ENCODE data around the gene MED6.

MED6 gene

DNA sequence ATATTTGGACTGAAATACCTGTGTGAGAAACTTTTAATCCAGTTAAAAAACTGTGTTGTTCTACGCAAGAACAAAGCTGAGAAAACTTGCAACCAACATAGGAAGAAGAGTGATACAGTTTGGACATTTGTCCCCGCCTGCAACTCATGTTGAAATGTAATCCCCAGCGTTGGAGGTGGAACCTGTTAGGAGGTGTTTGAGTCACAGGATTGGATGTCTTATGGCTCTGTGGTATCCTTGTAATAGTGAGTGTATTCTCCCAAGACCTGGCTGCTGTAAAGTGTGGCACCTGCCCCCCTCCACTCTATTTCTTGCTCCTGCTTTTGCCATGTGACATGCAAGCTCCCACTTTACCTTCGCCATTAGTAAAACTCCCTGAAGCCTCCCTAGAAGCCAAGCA is 37.0 kb downstream of the MED6 start:
- Histone ChIP-seq H3F3A (ENCODE audit: control insufficient read depth, insufficient read depth) (no peaks in the 10 kb centered on the region), H3K9me3 (ENCODE audit: control insufficient read depth, insufficient read depth, low read length) (peaks cover 22% of the 10 kb centered on the region; the same call in 1 of the 2 replicates), H4K20me1 (ENCODE audit: control insufficient read depth, insufficient read depth, low read depth, low read length) (no peaks in the 10 kb centered on the region), H3K36me3 (ENCODE audit: control insufficient read depth, low read length) (peaks cover 52% of the 10 kb centered on the region), H3K27me3 (ENCODE audit: control insufficient read depth, low read length) (no peaks in the 10 kb centered on the region), H3K4me2 (ENCODE audit: low read length) (no peak overlapping the region), H3K79me2 (ENCODE audit: control insufficient read depth, low read length) (no peaks in the 10 kb centered on the region), H3K27ac (ENCODE audit: low read depth, low read length) (no peak overlapping the region), H3K9me2 (replicated peaks; ENCODE audit: control insufficient read depth, low read length) (no peaks in the 10 kb centered on the region), H3K4me1 (ENCODE audit: control insufficient read depth, low read length) (no peaks in the 10 kb centered on the region), H3K4me3 (ENCODE audit: low read length) (no peak overlapping the region)
- TF ChIP-seq, protein P1, sequence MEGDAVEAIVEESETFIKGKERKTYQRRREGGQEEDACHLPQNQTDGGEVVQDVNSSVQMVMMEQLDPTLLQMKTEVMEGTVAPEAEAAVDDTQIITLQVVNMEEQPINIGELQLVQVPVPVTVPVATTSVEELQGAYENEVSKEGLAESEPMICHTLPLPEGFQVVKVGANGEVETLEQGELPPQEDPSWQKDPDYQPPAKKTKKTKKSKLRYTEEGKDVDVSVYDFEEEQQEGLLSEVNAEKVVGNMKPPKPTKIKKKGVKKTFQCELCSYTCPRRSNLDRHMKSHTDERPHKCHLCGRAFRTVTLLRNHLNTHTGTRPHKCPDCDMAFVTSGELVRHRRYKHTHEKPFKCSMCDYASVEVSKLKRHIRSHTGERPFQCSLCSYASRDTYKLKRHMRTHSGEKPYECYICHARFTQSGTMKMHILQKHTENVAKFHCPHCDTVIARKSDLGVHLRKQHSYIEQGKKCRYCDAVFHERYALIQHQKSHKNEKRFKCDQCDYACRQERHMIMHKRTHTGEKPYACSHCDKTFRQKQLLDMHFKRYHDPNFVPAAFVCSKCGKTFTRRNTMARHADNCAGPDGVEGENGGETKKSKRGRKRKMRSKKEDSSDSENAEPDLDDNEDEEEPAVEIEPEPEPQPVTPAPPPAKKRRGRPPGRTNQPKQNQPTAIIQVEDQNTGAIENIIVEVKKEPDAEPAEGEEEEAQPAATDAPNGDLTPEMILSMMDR (IDR thresholded peaks at IDR 0.05; ENCODE audit: low read depth, low read length, poor library complexity, severe bottlenecking), result no peak
- no peak for TF ChIP-seq EZH2phosphoT487 (IDR thresholded peaks at IDR 0.05; ENCODE audit: borderline replicate concordance, low read length)

DNA sequence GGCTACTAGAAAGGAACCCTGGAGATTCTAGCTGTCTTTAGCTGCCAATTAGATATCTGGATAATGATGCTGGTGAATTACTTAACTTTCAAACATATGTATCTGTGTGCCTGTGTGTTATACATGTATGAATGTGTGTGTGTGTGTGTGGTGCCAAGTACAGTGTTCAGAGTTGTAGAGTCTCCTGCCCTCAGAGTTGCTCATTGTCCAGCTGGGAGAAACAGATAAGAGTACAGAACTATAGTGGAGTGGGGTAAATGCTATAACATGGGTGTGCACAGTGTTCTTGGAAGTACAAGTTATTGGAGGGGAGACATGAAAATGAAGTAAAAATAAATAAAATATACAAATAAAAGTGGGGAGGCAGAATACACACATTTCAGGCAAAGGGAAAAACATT is 42.1 kb downstream of the MED6 start:
- Histone ChIP-seq H3K79me2 (ENCODE audit: control insufficient read depth, low read length) (no peaks in the 10 kb centered on the region), H3K9me3 (ENCODE audit: control insufficient read depth, insufficient read depth, low read length) (peaks cover 20% of the 10 kb centered on the region; the same call in 1 of the 2 replicates), H3F3A (ENCODE audit: control insufficient read depth, insufficient read depth) (no peaks in the 10 kb centered on the region), H3K27me3 (ENCODE audit: control insufficient read depth, low read length) (no peaks in the 10 kb centered on the region), H3K4me3 (ENCODE audit: low read length) (no peak overlapping the region), H3K4me1 (ENCODE audit: control insufficient read depth, low read length) (no peaks in the 10 kb centered on the region), H3K4me2 (ENCODE audit: low read length) (no peak overlapping the region), H4K20me1 (ENCODE audit: control insufficient read depth, insufficient read depth, low read depth, low read length) (no peaks in the 10 kb centered on the region), H3K9me2 (replicated peaks; ENCODE audit: control insufficient read depth, low read length) (no peaks in the 10 kb centered on the region), H3K36me3 (ENCODE audit: control insufficient read depth, low read length) (peaks cover 19% of the 10 kb centered on the region), H3K27ac (ENCODE audit: low read depth, low read length) (no peak overlapping the region)
- no peak for TF ChIP-seq EZH2phosphoT487 (IDR thresholded peaks at IDR 0.05; ENCODE audit: borderline replicate concordance, low read length)
- TF ChIP-seq, protein P1 (IDR thresholded peaks at IDR 0.05; ENCODE audit: low read depth, low read length, poor library complexity, severe bottlenecking), result no peak

DNA sequence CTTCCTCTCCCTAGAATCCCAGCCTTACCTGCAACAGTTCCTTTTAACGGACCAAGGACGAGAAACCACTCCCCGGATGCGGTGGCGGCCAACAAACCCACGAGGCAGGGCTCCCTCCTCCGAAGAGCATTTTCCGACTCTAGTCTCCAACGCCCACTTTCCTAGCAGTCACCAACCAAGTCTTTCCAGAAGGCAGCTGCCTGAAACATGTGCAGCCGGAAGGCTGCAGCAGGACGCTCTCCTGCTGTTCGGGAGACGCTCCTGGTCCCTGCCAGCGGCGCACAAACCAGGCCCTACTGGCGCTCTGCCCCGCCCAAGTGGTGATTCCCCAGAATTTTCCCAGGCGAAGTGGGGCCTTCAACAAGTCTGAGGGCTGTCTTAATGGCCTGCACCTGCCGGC is 44.6 kb downstream of the MED6 start:
- H3K9me2 ChIP-seq (replicated peaks; ENCODE audit: control insufficient read depth, low read length), result no peaks in the 10 kb centered on the region
- no peaks in the 10 kb centered on the region for H3F3A ChIP-seq (ENCODE audit: control insufficient read depth, insufficient read depth)
- H3K36me3 ChIP-seq (ENCODE audit: control insufficient read depth, low read length), result no peaks in the 10 kb centered on the region
- H4K20me1 ChIP-seq (ENCODE audit: control insufficient read depth, insufficient read depth, low read depth, low read length), result no peaks in the 10 kb centered on the region
- TF ChIP-seq, protein P1 (IDR thresholded peaks at IDR 0.05; ENCODE audit: low read depth, low read length, poor library complexity, severe bottlenecking), result no peak
- no peak for TF ChIP-seq EZH2phosphoT487 (IDR thresholded peaks at IDR 0.05; ENCODE audit: borderline replicate concordance, low read length)
- no peaks in the 10 kb centered on the region for H3K9me3 ChIP-seq (ENCODE audit: control insufficient read depth, insufficient read depth, low read length)
- H3K79me2 ChIP-seq (ENCODE audit: control insufficient read depth, low read length), result no peaks in the 10 kb centered on the region
- H3K27me3 ChIP-seq (ENCODE audit: control insufficient read depth, low read length), result no peaks in the 10 kb centered on the region
- no peak overlapping the region for H3K4me2 ChIP-seq (ENCODE audit: low read length)
- no peaks in the 10 kb centered on the region for H3K4me1 ChIP-seq (ENCODE audit: control insufficient read depth, low read length)
- no peak overlapping the region for H3K4me3 ChIP-seq (ENCODE audit: low read length)
- no peak overlapping the region for H3K27ac ChIP-seq (ENCODE audit: low read depth, low read length)

DNA sequence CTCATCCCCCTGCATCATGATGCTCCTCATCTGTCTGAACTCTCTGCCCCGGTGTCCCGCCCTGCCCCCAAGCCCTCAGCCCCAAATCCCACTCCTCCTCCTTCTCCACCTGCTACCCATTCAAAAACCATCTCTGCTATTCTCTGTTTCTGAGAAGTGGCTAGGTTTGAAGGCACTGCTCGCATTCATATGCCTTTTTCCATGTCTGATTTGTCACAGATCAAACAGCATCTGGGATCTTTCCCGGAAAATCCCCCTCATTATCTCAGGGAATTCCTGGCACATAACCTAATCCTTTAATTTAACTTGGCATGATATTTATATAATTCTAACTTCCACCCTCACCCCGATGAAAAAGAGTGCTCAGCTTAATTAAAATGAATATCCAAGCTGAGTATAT is 62.4 kb downstream of the MED6 start:
- H3K4me3 ChIP-seq (ENCODE audit: low read length), result no peak overlapping the region
- TF ChIP-seq, protein P1 (IDR thresholded peaks at IDR 0.05; ENCODE audit: low read depth, low read length, poor library complexity, severe bottlenecking), result no peak
- no peak for TF ChIP-seq EZH2phosphoT487 (IDR thresholded peaks at IDR 0.05; ENCODE audit: borderline replicate concordance, low read length)
- no peaks in the 10 kb centered on the region for H3F3A ChIP-seq (ENCODE audit: control insufficient read depth, insufficient read depth)
- H3K9me3 ChIP-seq (ENCODE audit: control insufficient read depth, insufficient read depth, low read length), result no peaks in the 10 kb centered on the region
- H3K79me2 ChIP-seq (ENCODE audit: control insufficient read depth, low read length), result no peaks in the 10 kb centered on the region
- H3K9me2 ChIP-seq (replicated peaks; ENCODE audit: control insufficient read depth, low read length), result no peaks in the 10 kb centered on the region
- H3K27ac ChIP-seq (ENCODE audit: low read depth, low read length), result no peak overlapping the region
- no peak overlapping the region for H3K4me2 ChIP-seq (ENCODE audit: low read length)
- H4K20me1 ChIP-seq (ENCODE audit: control insufficient read depth, insufficient read depth, low read depth, low read length), result no peaks in the 10 kb centered on the region
- H3K36me3 ChIP-seq (ENCODE audit: control insufficient read depth, low read length), result no peaks in the 10 kb centered on the region
- H3K27me3 ChIP-seq (ENCODE audit: control insufficient read depth, low read length), result no peaks in the 10 kb centered on the region
- H3K4me1 ChIP-seq (ENCODE audit: control insufficient read depth, low read length), result no peaks in the 10 kb centered on the region

All from DOHH2 (cell line).